SK-N-SH treated with all-trans-retinoic acid at 6 μM for 48 hours (cell line): ENCODE data around the gene PTPRC.

Source experiments
- ATAC-seq: fragments of 200-7000 bp; cut with Tn5 transposase; 3 replicates; pipeline ENCODE4 v1.9.1; 2020; ENCODE audit warnings: mild to moderate bottlenecking, moderate library complexity
- ARNTL ChIP-seq: fragments of 450-650 bp; formaldehyde crosslinking; IDR thresholded peaks from 2 replicates; pipeline ENCODE4 v1.5.0; 2020; ENCODE audit warnings: low read depth, mild to moderate bottlenecking, moderate library complexity, borderline replicate concordance
- BACH2 ChIP-seq: fragments of 250-450 bp; sonication (Bioruptor Pico); IDR thresholded peaks from 2 replicates; pipeline ENCODE4 v1.9.0; 2021; ENCODE audit warnings: mild to moderate bottlenecking, borderline replicate concordance
- CREB5 ChIP-seq: fragments of 250-450 bp; sonication (Bioruptor Pico); IDR thresholded peaks from 2 replicates; pipeline ENCODE4 v1.5.1; 2020; ENCODE audit warnings: low read depth, mild to moderate bottlenecking, moderate library complexity
- CSDC2 ChIP-seq: fragments of 250-450 bp; sonication (Bioruptor Pico); IDR thresholded peaks from 2 replicates; pipeline ENCODE4 v1.5.0; 2020; ENCODE audit warnings: mild to moderate bottlenecking, moderate library complexity
- CSRNP3 ChIP-seq: fragments of 250-450 bp; sonication (Bioruptor Pico); IDR thresholded peaks from 2 replicates; pipeline ENCODE4 v1.5.1; 2021; ENCODE audit warnings: mild to moderate bottlenecking, moderate library complexity
- GLIS3 ChIP-seq: fragments of 250-450 bp; sonication (Bioruptor Pico); IDR thresholded peaks from 2 replicates; pipeline ENCODE4 v1.5.0; 2020; ENCODE audit warnings: mild to moderate bottlenecking, moderate library complexity
- ISL1 ChIP-seq: fragments of 250-450 bp; sonication (Bioruptor Pico); IDR thresholded peaks from 2 replicates; pipeline ENCODE4 v2.1.2; 2022; ENCODE audit warnings: mild to moderate bottlenecking, moderate library complexity
- OSR1 ChIP-seq: fragments of 250-450 bp; sonication (Bioruptor Pico); IDR thresholded peaks from 2 replicates; pipeline ENCODE4 v1.8.0; 2022; ENCODE audit warnings: moderate library complexity, mild to moderate bottlenecking, inconsistent platforms
- PATZ1 ChIP-seq: fragments of 250-450 bp; sonication (Bioruptor Pico); IDR thresholded peaks from 2 replicates; pipeline ENCODE4 v1.8.0; 2020; ENCODE audit warnings: mild to moderate bottlenecking, moderate library complexity, borderline replicate concordance
- POU6F1 ChIP-seq: fragments of 250-450 bp; sonication (Bioruptor Pico); IDR thresholded peaks from 2 replicates; pipeline ENCODE4 v1.8.0; 2021; ENCODE audit warnings: low read depth, mild to moderate bottlenecking, moderate library complexity, borderline replicate concordance
- PPARA ChIP-seq: fragments of 250-450 bp; sonication (Bioruptor Pico); IDR thresholded peaks from 2 replicates; pipeline ENCODE4 v1.5.0; 2020; ENCODE audit warnings: mild to moderate bottlenecking, borderline replicate concordance
- RARB ChIP-seq: fragments of 250-450 bp; sonication (Bioruptor Pico); IDR thresholded peaks from 2 replicates; pipeline ENCODE4 v1.8.0; 2021; ENCODE audit warnings: mild to moderate bottlenecking, moderate library complexity
- SNAI2 ChIP-seq: fragments of 250-450 bp; sonication (Bioruptor Pico); IDR thresholded peaks from 2 replicates; pipeline ENCODE4 v1.5.0; 2020; ENCODE audit warnings: mild to moderate bottlenecking, moderate library complexity
- TCF4 ChIP-seq: fragments of 250-450 bp; sonication (Bioruptor Pico); IDR thresholded peaks from 2 replicates; pipeline ENCODE4 v1.8.0; 2021; ENCODE audit warnings: mild to moderate bottlenecking, moderate library complexity, borderline replicate concordance
- TSHZ2 ChIP-seq: fragments of 250-450 bp; sonication (Bioruptor Pico); IDR thresholded peaks from 2 replicates; pipeline ENCODE4 v1.5.0; 2020; ENCODE audit warnings: mild to moderate bottlenecking, moderate library complexity
- ZC3H10 ChIP-seq: fragments of 250-450 bp; sonication (Bioruptor Pico); IDR thresholded peaks from 2 replicates; pipeline ENCODE4 v1.5.1; 2021; ENCODE audit warnings: mild to moderate bottlenecking, moderate library complexity
- ZFP3 ChIP-seq: fragments of 250-450 bp; sonication (Bioruptor Pico); IDR thresholded peaks from 2 replicates; pipeline ENCODE4 v1.5.0; 2020; ENCODE audit warnings: mild to moderate bottlenecking, moderate library complexity
- ZNF565 ChIP-seq: fragments of 450-650 bp; formaldehyde crosslinking; conservative IDR thresholded peaks from 2 replicates; pipeline ENCODE4 v1.5.0; 2020; ENCODE audit warnings: low read depth, mild to moderate bottlenecking, moderate library complexity
- ZNF8 ChIP-seq: fragments of 450-650 bp; formaldehyde crosslinking; IDR thresholded peaks from 2 replicates; pipeline ENCODE4 v1.5.0; 2020; ENCODE audit warnings: mild to moderate bottlenecking, moderate library complexity

Gene PTPRC

GRCh38 chr1:198653808-198654413, 15.1 kb downstream of the PTPRC start:
- no peak for TF ChIP-seq POU6F1 (CRISPR knock-in tag)
- TF ChIP-seq GLIS3 (CRISPR knock-in tag), result no peak
- TF ChIP-seq PPARA, result no peak
- no peak for TF ChIP-seq CSRNP3
- TF ChIP-seq OSR1 (CRISPR knock-in tag), result no peak
- peak; percentile 92; the same call in 1 of the 2 replicates for TF ChIP-seq ISL1 (CRISPR knock-in tag)
- TF ChIP-seq CREB5 (CRISPR knock-in tag), result no peak
- TF ChIP-seq ZNF8 (CRISPR knock-in tag), result peak; percentile 41; the same call in 1 of the 2 replicates
- TF ChIP-seq PATZ1, result no peak
- no peak for TF ChIP-seq BACH2 (CRISPR knock-in tag)
- peak; percentile 97; the same call in 1 of the 2 replicates for TF ChIP-seq TCF4 (CRISPR knock-in tag)
- no peak for ATAC-seq

- TF ChIP-seq OSR1 (CRISPR knock-in tag) (no peak), CSDC2 (no peak), TCF4 (CRISPR knock-in tag) (no peak), GLIS3 (CRISPR knock-in tag) (no peak), ZFP3 (CRISPR knock-in tag) (no peak), BACH2 (CRISPR knock-in tag) (no peak), TSHZ2 (CRISPR knock-in tag) (no peak), CSRNP3 (no peak), PPARA (no peak), ISL1 (CRISPR knock-in tag) (no peak), SNAI2 (CRISPR knock-in tag) (no peak), PATZ1 (no peak), ZC3H10 (CRISPR knock-in tag) (no peak), ARNTL (CRISPR knock-in tag) (no peak), CREB5 (CRISPR knock-in tag) (no peak), RARB (CRISPR knock-in tag) (no peak), ZNF565 (CRISPR knock-in tag) (no peak)
- no peak for ATAC-seq
These were observed 16.8 kb downstream of the PTPRC start for GRCh38 chr1:198655459-198656121.
